ENCODE results near the gene PLA2G15. TPM values are rescaled to one million over a fixed set of nuclear protein-coding genes. Genes with fewer than 3 reads are reported as not detected.
A peak's percentile ranks its signal among the peaks of the same experiment; 100 is the strongest.

The PLA2G15 gene
- total RNA-seq, 1 experiment from 2014 or later: 10.2 TPM

DNA sequence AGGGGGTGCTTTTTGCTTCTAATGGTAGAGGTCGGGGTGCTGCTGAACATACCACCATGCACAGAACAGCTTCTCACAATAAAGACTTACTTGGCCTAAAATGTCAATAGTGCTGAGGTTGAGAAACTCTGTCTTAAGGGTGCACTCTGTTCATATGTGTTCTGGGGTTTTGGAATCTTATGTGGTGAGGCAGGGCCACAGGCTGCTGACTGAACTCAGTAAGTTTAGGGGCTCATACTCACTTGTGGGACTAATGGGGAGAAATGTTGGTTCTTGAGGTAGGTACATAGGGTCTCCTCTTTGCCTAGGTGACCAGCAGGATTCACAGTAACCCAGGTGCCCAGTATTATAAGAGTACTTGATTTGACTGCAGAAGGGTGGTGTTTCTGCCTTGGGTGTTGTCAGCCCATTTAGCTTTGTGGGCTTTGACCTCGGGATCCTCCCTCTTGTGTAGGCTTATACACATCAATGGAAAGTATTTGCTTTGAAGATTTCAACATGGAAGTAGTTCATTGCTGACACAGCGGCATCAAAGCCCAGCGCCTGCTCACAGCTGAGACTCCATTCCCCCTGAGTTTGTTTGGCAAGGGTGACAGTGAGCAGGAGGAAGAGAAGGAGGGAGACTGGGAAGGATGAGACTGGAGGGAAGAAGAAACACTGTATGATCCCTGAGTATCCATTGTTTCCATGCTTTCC lies 36.3 kb downstream of the PLA2G15 start:
- no peak overlapping the region for H3K4me3 Mint-ChIP-seq
- H3K9me3 Mint-ChIP-seq: no peaks in the 10 kb centered on the region
- TF ChIP-seq, protein P1, sequence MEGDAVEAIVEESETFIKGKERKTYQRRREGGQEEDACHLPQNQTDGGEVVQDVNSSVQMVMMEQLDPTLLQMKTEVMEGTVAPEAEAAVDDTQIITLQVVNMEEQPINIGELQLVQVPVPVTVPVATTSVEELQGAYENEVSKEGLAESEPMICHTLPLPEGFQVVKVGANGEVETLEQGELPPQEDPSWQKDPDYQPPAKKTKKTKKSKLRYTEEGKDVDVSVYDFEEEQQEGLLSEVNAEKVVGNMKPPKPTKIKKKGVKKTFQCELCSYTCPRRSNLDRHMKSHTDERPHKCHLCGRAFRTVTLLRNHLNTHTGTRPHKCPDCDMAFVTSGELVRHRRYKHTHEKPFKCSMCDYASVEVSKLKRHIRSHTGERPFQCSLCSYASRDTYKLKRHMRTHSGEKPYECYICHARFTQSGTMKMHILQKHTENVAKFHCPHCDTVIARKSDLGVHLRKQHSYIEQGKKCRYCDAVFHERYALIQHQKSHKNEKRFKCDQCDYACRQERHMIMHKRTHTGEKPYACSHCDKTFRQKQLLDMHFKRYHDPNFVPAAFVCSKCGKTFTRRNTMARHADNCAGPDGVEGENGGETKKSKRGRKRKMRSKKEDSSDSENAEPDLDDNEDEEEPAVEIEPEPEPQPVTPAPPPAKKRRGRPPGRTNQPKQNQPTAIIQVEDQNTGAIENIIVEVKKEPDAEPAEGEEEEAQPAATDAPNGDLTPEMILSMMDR (IDR thresholded peaks at IDR 0.05): no peak
- TF ChIP-seq GABPB1 (CRISPR knock-in tag; IDR thresholded peaks at IDR 0.05): peak; percentile 70
- H3K27me3 Mint-ChIP-seq (ENCODE audit: low read depth): no peaks in the 10 kb centered on the region
- H3K27ac Mint-ChIP-seq: no peak overlapping the region
- no peaks in the 10 kb centered on the region for H3K4me1 Mint-ChIP-seq
- CTCF ChIA-PET: no interaction called here
- DNase-seq (ENCODE audit: low spot score): no peak
- no peak for ATAC-seq
- peaks cover 13% of the 10 kb centered on the region for H3K36me3 Mint-ChIP-seq
- POLR2A ChIA-PET: no interaction called here

DNA sequence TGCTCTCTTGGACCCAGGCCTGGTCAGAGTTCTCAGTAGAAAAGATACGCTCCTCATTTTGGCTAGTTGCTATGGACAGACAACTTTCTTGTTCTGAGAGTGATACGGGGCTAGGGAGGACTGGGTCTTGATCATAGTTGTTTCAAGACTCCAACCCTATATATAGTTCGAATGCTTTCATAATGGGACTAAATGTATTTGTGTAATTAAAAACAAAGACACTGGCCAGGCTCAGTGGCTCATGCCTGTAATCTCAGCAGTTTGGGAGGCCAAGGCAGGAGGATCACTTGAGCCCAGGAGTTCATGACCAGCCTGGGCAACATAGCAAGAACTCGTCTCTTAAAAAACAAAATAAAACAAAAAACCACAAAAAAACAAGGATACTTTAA lies 36.9 kb downstream of the PLA2G15 start:
- H3K4me1 Mint-ChIP-seq: no peaks in the 10 kb centered on the region

DNA sequence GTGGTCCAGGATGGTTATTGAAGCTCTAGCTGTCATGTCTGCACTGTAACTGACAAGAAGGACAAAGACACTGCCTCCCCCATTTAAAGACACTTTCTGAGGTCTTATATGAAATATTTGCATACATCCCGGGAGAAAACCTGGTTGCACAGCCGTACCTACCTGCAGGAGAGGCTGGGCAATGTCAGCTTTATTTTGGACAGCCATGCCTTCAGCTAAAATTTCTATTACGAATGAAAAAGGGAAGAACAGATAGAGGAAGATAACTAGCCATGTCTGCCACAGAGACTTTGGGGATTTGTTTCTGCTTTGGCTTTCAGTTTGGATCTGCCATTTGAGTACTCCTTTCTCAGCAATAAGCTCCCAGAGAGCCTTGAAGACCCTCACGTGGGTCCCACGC lies 38.2 kb downstream of the PLA2G15 start:
- no peaks in the 10 kb centered on the region for H3K27me3 Mint-ChIP-seq (ENCODE audit: low read depth)
- H3K9me3 Mint-ChIP-seq: no peaks in the 10 kb centered on the region
- no peak overlapping the region for H3K4me3 Mint-ChIP-seq
- H3K27ac Mint-ChIP-seq: no peak overlapping the region
- CTCF ChIA-PET: interaction anchor here (1.4 to 3.3 kb wide), 3 partner anchors 19 to 227 kb away, joined by 3 to 13 read pairs (median 4); partner anchors contain the start of gene SLC7A6
- ATAC-seq: no peak
- DNase-seq (ENCODE audit: low spot score): no peak
- POLR2A ChIA-PET: no interaction called here
- TF ChIP-seq TEAD4 (CRISPR knock-in tag; IDR thresholded peaks at IDR 0.05) (no peak), MXD4 (CRISPR knock-in tag; IDR thresholded peaks at IDR 0.05; ENCODE audit: borderline replicate concordance) (no peak), HMGA2 (CRISPR knock-in tag; IDR thresholded peaks at IDR 0.05) (no peak), SMAD3 (CRISPR knock-in tag; IDR thresholded peaks at IDR 0.05; ENCODE audit: borderline replicate concordance) (no peak), TCF7 (CRISPR knock-in tag; IDR thresholded peaks at IDR 0.05; ENCODE audit: low read depth) (no peak), FOXJ3 (CRISPR knock-in tag; IDR thresholded peaks at IDR 0.05; ENCODE audit: borderline replicate concordance) (no peak), FOXP1 (CRISPR knock-in tag; IDR thresholded peaks at IDR 0.05; ENCODE audit: borderline replicate concordance) (no peak), GRHL2 (CRISPR knock-in tag; IDR thresholded peaks at IDR 0.05; ENCODE audit: insufficient replicate concordance, severe bottlenecking) (no peak), TP53 (CRISPR knock-in tag; IDR thresholded peaks at IDR 0.05) (no peak), ZNF317 (CRISPR knock-in tag; IDR thresholded peaks at IDR 0.05; ENCODE audit: borderline replicate concordance, low read depth) (no peak)
- TF ChIP-seq, protein P2, sequence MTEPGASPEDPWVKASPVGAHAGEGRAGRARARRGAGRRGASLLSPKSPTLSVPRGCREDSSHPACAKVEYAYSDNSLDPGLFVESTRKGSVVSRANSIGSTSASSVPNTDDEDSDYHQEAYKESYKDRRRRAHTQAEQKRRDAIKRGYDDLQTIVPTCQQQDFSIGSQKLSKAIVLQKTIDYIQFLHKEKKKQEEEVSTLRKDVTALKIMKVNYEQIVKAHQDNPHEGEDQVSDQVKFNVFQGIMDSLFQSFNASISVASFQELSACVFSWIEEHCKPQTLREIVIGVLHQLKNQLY (CRISPR knock-in tag; IDR thresholded peaks at IDR 0.05): no peak
- TF ChIP-seq, protein P3, sequence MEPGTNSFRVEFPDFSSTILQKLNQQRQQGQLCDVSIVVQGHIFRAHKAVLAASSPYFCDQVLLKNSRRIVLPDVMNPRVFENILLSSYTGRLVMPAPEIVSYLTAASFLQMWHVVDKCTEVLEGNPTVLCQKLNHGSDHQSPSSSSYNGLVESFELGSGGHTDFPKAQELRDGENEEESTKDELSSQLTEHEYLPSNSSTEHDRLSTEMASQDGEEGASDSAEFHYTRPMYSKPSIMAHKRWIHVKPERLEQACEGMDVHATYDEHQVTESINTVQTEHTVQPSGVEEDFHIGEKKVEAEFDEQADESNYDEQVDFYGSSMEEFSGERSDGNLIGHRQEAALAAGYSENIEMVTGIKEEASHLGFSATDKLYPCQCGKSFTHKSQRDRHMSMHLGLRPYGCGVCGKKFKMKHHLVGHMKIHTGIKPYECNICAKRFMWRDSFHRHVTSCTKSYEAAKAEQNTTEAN (CRISPR knock-in tag; IDR thresholded peaks at IDR 0.05): no peak
- H3K4me1 Mint-ChIP-seq: no peaks in the 10 kb centered on the region
- peaks cover 20% of the 10 kb centered on the region for H3K36me3 Mint-ChIP-seq

More for the DNA sequence above, 36.9 kb downstream of the PLA2G15 start:
- DNase-seq (ENCODE audit: low spot score) (no peak), ATAC-seq (no peak)
- Mint-ChIP-seq H3K27me3 (ENCODE audit: low read depth) (no peaks in the 10 kb centered on the region), H3K27ac (no peak overlapping the region), H3K4me3 (no peak overlapping the region), H3K36me3 (peaks cover 15% of the 10 kb centered on the region), H3K9me3 (no peaks in the 10 kb centered on the region)
- CTCF ChIA-PET: no interaction called here
- POLR2A ChIA-PET: no interaction called here
- TF ChIP-seq, protein P4, sequence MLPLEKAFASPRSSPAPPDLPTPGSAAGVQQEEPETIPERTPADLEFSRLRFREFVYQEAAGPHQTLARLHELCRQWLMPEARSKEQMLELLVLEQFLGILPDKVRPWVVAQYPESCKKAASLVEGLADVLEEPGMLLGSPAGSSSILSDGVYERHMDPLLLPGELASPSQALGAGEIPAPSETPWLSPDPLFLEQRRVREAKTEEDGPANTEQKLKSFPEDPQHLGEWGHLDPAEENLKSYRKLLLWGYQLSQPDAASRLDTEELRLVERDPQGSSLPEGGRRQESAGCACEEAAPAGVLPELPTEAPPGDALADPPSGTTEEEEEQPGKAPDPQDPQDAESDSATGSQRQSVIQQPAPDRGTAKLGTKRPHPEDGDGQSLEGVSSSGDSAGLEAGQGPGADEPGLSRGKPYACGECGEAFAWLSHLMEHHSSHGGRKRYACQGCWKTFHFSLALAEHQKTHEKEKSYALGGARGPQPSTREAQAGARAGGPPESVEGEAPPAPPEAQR (CRISPR knock-in tag; IDR thresholded peaks at IDR 0.05): no peak
- TF ChIP-seq GRHL2 (CRISPR knock-in tag; IDR thresholded peaks at IDR 0.05; ENCODE audit: insufficient replicate concordance, severe bottlenecking) (no peak), ZNF121 (CRISPR knock-in tag; IDR thresholded peaks at IDR 0.05) (no peak), NFE2L1 (CRISPR knock-in tag; IDR thresholded peaks at IDR 0.05) (no peak)

Data from WTC11 (cell line).